Measurements from ENCODE around the gene LMF1.

GRCh38 chr16:969508-970385 lies 1.0 kb downstream of the LMF1 start:
- TF ChIP-seq ZNF274 (IDR thresholded peaks at IDR 0.05; ENCODE audit: low read depth, low read length): no peak
- no peak for TF ChIP-seq YY1 (IDR thresholded peaks at IDR 0.05; ENCODE audit: insufficient read depth, insufficient read length)
